Measurements from ENCODE around the gene LETM1.

GRCh38 chr4:1825326-1825725, 30.6 kb downstream of the LETM1 start:
- no peak for TF ChIP-seq CTCF (IDR thresholded peaks at IDR 0.05; ENCODE audit: low read depth, low read length, missing input control)
- TF ChIP-seq EGR1 (IDR thresholded peaks at IDR 0.05; ENCODE audit: low read depth in 2 of 2): no peak
- TF ChIP-seq TAF1 (conservative IDR thresholded peaks at IDR 0.05): no peak
- no peak for TF ChIP-seq GABPA (IDR thresholded peaks at IDR 0.05 in 1 of 2, conservative IDR thresholded peaks at IDR 0.05 in 1 of 2)
- no peak for TF ChIP-seq SP1 (IDR thresholded peaks at IDR 0.05)
- TF ChIP-seq ATF3 (IDR thresholded peaks at IDR 0.05): no peak
- no peak for TF ChIP-seq YY1 (IDR thresholded peaks at IDR 0.05)
- TF ChIP-seq, protein P1, sequence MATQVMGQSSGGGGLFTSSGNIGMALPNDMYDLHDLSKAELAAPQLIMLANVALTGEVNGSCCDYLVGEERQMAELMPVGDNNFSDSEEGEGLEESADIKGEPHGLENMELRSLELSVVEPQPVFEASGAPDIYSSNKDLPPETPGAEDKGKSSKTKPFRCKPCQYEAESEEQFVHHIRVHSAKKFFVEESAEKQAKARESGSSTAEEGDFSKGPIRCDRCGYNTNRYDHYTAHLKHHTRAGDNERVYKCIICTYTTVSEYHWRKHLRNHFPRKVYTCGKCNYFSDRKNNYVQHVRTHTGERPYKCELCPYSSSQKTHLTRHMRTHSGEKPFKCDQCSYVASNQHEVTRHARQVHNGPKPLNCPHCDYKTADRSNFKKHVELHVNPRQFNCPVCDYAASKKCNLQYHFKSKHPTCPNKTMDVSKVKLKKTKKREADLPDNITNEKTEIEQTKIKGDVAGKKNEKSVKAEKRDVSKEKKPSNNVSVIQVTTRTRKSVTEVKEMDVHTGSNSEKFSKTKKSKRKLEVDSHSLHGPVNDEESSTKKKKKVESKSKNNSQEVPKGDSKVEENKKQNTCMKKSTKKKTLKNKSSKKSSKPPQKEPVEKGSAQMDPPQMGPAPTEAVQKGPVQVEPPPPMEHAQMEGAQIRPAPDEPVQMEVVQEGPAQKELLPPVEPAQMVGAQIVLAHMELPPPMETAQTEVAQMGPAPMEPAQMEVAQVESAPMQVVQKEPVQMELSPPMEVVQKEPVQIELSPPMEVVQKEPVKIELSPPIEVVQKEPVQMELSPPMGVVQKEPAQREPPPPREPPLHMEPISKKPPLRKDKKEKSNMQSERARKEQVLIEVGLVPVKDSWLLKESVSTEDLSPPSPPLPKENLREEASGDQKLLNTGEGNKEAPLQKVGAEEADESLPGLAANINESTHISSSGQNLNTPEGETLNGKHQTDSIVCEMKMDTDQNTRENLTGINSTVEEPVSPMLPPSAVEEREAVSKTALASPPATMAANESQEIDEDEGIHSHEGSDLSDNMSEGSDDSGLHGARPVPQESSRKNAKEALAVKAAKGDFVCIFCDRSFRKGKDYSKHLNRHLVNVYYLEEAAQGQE (IDR thresholded peaks at IDR 0.05): no peak

Measured in liver (tissue), 3 donors.